ENCODE data around the gene CROCC2. TPM values are rescaled to one million over a fixed set of nuclear protein-coding genes. Genes with fewer than 3 reads are reported as not detected.
"Not testable (repeated sequence)": the region's sequence is repeated elsewhere in the genome, so short reads cannot be mapped to it uniquely, and the experiment has no call there.

The CROCC2 gene
- total RNA-seq, 4 donors from 2014 or later: 0.10 TPM; not detected in 3

DNA sequence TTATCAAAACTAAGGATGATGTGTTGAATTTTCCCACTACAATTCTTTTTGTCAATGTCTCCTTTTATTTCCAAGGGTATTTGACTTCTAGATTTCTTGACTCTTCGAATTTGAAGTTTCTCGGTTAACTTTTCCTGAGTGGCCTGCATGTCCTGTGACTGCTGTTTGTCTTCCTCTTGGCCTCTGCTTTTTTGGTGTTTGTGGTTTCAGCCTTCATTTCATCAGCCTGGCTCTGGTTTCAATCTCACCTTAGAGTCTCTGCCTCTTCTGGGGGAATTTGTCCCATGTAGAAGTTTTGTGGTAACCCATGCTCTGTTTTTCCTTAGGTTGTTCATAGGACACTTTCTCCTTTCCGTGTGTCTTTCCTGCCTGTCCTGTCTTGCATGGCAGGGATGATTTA is 64.0 kb downstream of the CROCC2 start:
- intact Hi-C loops (cut with DNase I; ENCODE audit: low total_unique reads): no loop called here
- no peak for DNase-seq (ENCODE audit: low spot score in 2 of 2)
- H3K4me3 ChIP-seq (ENCODE audit: low read depth, poor library complexity, severe bottlenecking): no peak overlapping the region
- no peak for TF ChIP-seq CTCF (IDR thresholded peaks at IDR 0.05)
- TF ChIP-seq POLR2A (IDR thresholded peaks at IDR 0.05): no peak
- WGBS, 2 donors: 76 to 89% methylated on average over 3 of the region's 3 CpGs

DNA sequence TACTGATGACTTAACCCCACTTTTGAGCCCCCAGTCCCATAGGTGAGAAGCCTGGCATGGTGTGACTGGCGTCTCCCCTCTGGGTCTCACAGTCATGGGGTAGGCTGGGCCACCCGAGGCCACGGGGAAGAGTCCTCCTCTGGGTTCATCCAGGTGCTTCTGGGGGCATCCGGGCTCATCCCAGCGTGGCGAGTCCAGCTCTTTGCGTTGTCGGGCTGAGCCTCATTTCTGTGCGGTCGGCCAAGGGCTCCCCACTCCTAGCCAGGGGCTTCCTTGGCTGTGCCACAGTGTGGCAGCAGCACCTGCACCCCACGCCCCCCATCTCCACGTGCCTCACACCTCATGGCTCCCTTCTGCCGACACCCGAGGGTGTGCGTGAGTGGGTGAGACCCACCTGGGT is 64.7 kb downstream of the CROCC2 start:
- WGBS, 2 donors: 89 to 93% methylated on average over 15 of the region's 15 CpGs
- TF ChIP-seq CTCF (IDR thresholded peaks at IDR 0.05) (no peak), POLR2A (IDR thresholded peaks at IDR 0.05) (no peak)
- intact Hi-C loops (cut with DNase I; ENCODE audit: low total_unique reads): no loop called here
- no peak for DNase-seq (ENCODE audit: low spot score in 2 of 2)
- H3K4me3 ChIP-seq (ENCODE audit: low read depth, poor library complexity, severe bottlenecking): no peak overlapping the region

DNA sequence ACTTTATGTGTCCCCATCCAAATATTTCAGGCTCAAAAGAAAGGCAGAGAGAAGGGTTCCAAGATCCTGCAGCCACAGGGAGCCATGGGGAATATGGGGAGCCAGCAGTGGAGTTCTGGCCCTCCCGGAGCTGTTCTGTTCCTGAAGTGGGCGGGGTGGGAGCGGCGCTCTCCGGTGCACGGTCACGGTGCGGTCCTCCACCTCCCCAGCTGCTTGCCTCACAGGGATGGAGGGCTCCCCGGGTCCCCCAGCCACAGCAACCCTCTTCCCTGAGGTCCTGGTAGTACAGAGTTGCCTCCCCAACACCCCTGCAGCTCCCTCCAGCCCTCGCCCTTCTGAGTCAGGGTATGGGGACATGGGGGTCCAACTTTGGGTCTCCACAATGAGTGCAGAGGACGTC is 66.1 kb downstream of the CROCC2 start:
- H3K4me3 ChIP-seq (ENCODE audit: low read depth, poor library complexity, severe bottlenecking): no peak overlapping the region
- no peak for DNase-seq (ENCODE audit: low spot score in 2 of 2)
- intact Hi-C loops (cut with DNase I; ENCODE audit: low total_unique reads): no loop called here
- WGBS, 2 donors: 38 to 62% methylated on average over 11 of the region's 11 CpGs
- TF ChIP-seq POLR2A (IDR thresholded peaks at IDR 0.05) (no peak), CTCF (IDR thresholded peaks at IDR 0.05) (no peak)

GRCh38 chr2:240972636-240973521 is 66.7 kb downstream of the CROCC2 start:
- H3K4me3 ChIP-seq (ENCODE audit: low read depth, poor library complexity, severe bottlenecking): no peak overlapping the region
- 23 to 29% methylated on average over 17 of the region's 17 CpGs for WGBS, 2 donors
- intact Hi-C loops (cut with DNase I; ENCODE audit: low total_unique reads): no loop called here
- DNase-seq (ENCODE audit: low spot score in 2 of 2): no peak
- TF ChIP-seq CTCF (IDR thresholded peaks at IDR 0.05): no peak
- no peak for TF ChIP-seq POLR2A (IDR thresholded peaks at IDR 0.05)

DNA sequence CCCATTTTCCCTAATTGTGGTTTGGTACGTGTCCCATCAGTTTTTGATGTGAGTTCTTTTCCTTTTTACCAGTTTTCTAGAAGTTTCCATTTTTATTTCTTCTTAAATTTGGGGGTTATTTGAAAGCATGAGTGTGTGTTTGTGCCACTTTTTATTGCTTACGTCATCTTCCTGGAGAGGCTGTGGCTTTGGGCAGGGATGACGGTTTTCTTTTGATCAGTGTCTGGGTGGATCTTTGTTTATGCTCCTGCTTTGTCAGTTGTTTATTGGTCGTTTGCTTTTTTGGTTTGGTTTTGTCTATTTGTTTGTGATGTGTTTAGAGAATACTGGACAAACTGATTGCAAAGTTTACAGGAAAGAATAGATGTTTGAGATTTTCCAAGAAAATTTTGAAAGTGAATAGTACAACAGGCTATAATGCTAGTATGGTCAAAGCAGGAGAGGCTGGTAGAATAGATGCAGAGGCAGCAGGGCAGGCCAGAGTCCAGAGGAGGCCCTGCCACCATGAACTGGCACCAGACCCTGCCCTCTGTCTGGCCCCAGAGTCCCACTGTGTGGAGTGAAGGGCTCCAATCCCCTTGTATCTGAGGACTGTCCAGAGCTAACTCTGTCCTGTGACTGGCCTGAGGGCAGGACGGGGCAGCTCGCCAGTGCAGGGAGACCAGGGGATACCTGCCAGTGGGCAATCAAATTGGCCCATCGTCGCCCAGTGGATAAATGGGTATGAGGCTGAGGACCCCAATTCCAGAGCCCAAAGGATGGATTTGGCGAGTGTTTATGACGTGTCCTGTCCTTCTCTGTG is 68.8 kb downstream of the CROCC2 start:
- 53 to 61% methylated on average over 8 to 10 of the region's 10 CpGs for WGBS, 2 donors
- H3K4me3 ChIP-seq (ENCODE audit: low read depth, poor library complexity, severe bottlenecking): no peak overlapping the region
- intact Hi-C loops (cut with DNase I; ENCODE audit: low total_unique reads): no loop called here
- no peak for TF ChIP-seq CTCF (IDR thresholded peaks at IDR 0.05)
- DNase-seq (ENCODE audit: low spot score in 2 of 2): no peak

DNA sequence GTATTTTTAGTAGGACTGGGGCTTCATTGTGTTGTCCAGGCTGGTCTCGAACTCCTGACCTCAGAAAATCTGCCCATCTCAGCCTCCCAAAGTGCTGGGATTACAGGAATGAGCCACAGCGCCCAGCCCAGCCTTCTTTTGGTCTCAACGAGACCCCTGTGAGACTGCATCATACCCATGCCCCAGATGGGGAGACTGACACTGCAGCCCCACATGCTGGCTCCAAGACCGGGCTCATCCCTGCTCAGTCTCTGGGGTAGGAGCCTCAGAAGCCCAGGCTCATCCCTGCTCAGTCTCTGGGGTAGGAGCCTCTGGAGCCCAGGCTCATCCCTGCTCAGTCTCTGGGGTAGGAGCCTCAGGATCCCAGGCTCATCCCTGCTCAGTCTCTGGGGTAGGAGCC is 69.8 kb downstream of the CROCC2 start:
- H3K4me3 ChIP-seq (ENCODE audit: low read depth, poor library complexity, severe bottlenecking); intact Hi-C loops (cut with DNase I; ENCODE audit: low total_unique reads); DNase-seq (ENCODE audit: low spot score in 2 of 2): not testable (repeated sequence)
- WGBS, 2 donors: 87 to 88% methylated on average over 4 of the region's 4 CpGs

Data from lower leg skin (tissue), 4 donors.